Lung (tissue), 12 donors: ENCODE results near the gene ARHGAP20. TPM values are rescaled to one million over a fixed set of nuclear protein-coding genes. Genes with fewer than 3 reads are reported as not detected.

Source experiments
- ATAC-seq: fragments of 200-7000 bp; cut with Tn5 transposase; one replicate; pipeline ENCODE4 v1.9.1; 2020; ENCODE audit warnings: moderate number of reproducible peaks; ENCODE audit not compliant: insufficient read depth, low FRiP score
- DNase-seq, 3 donors: peaks; one replicate each; pipeline ENCODE4 v3.0.0-alpha.2; 2013 to 2017
- H3K27ac ChIP-seq, 2 donors: one replicate each; pipeline ENCODE4 v1.5.1; 2013; ENCODE audit warnings: mild to moderate bottlenecking in 2 of 2, moderate library complexity in 2 of 2, control low read depth in 1 of 2, inconsistent platforms in 1 of 2, low read depth in 1 of 2, low read length in 1 of 2
- H3K27me3 ChIP-seq, 3 donors: one replicate each; pipeline ENCODE4 v1.5.1; 2013; ENCODE audit warnings: low read length in 2 of 3; ENCODE audit not compliant: control insufficient read depth in 3 of 3, insufficient read depth in 3 of 3
- H3K36me3 ChIP-seq, 4 donors: one replicate each; pipeline ENCODE4 v1.5.1; 2013; ENCODE audit warnings: low read length in 4 of 4, mild to moderate bottlenecking in 1 of 4, moderate library complexity in 1 of 4; ENCODE audit not compliant: control insufficient read depth in 4 of 4, insufficient read depth in 4 of 4
- H3K4me1 ChIP-seq, 5 donors: one replicate each; pipeline ENCODE4 v1.5.1; 2013; ENCODE audit warnings: low read length in 5 of 5, mild to moderate bottlenecking in 2 of 5, moderate library complexity in 1 of 5; ENCODE audit not compliant: control insufficient read depth in 5 of 5, insufficient read depth in 5 of 5
- H3K4me3 ChIP-seq: one replicate; pipeline ENCODE4 v1.5.1; 2013; ENCODE audit warnings: mild to moderate bottlenecking, control low read depth, moderate library complexity
- H3K9ac ChIP-seq, 2 donors: one replicate each; pipeline ENCODE4 v1.5.1; 2013; ENCODE audit warnings: low read length in 2 of 2, control low read depth in 1 of 2; ENCODE audit not compliant: insufficient read depth in 1 of 2
- H3K9me3 ChIP-seq, 4 donors: one replicate each; pipeline ENCODE4 v1.5.1; 2013; ENCODE audit warnings: low read length in 3 of 4, mild to moderate bottlenecking in 1 of 4, moderate library complexity in 1 of 4; ENCODE audit not compliant: control insufficient read depth in 4 of 4, insufficient read depth in 3 of 4
- CTCF ChIP-seq: IDR thresholded peaks from 2 replicates; pipeline ENCODE4 v1.5.1; 2012; ENCODE audit warnings: mild to moderate bottlenecking; ENCODE audit errors: control extremely low read depth, extremely low read depth
- WGBS, 2 donors: extraction: QIAGEN DNeasy Blood & Tissue Kit; methylation state at CpG; one replicate each; pipeline ENCODE4 v1.1.7; 2013; 5-methylcytosine and 5-hydroxymethylcytosine counted together
- polyA plus RNA-seq, 2 donors: library from polyadenylated mRNA; stranded (reverse); fragments of 200-250 nt; gene quantifications; one replicate each; pipeline ENCODE4 v1.2.1, GENCODE V29; 2013
- total RNA-seq, 2 donors: library from RNA; depleted of rRNA in 1 of 2; stranded (reverse); fragments of >200 nt in 1 of 2; gene quantifications; one replicate each; pipeline ENCODE4 v1.2.1, GENCODE V29; 2014 to 2021
- donor health status: control.
- donor health status: control.
- donor health status: Bipolar disorder and iron deficiency.
- donor health status: healthy.
- donor health status: DM: yes; HTN: yes; CAD: no.

The ARHGAP20 gene
- total and polyA plus RNA-seq, 4 donors, result 0.67 to 20.9 (median 3.0) TPM

GRCh38 chr11:110759972-110760381, 47.7 kb upstream of the ARHGAP20 start:
- H3K36me3 ChIP-seq, result no peaks in the 10 kb centered on the region
- TF ChIP-seq CTCF, result no peak
- no peaks in the 10 kb centered on the region for H3K9me3 ChIP-seq
- H3K4me1 ChIP-seq, result peaks cover 4 to 85% (median 14%) of the 10 kb centered on the region in 5 donors
- no peak overlapping the region for H3K27ac ChIP-seq
- no peak overlapping the region for H3K9ac ChIP-seq
- DNase-seq, result peak; percentile 79 to 95 (median 94)
- no peak overlapping the region for H3K4me3 ChIP-seq
- ATAC-seq, result peak; percentile 25
- no peaks in the 10 kb centered on the region for H3K27me3 ChIP-seq
- 12 to 15% methylated on average over 3 of the region's 3 CpGs for WGBS, 2 donors

- DNase-seq (peak in 2 of 3 donors; percentile 63 to 65), ATAC-seq (no peak)
- 75 to 83% methylated on average over 2 of the region's 2 CpGs for WGBS, 2 donors
- Histone ChIP-seq H3K36me3 (no peaks in the 10 kb centered on the region), H3K9me3 (peaks cover 0 to under 1% (median 0%) of the 10 kb centered on the region in 4 donors), H3K4me1 (peaks cover 0 to 75% (median 14%) of the 10 kb centered on the region in 5 donors), H3K9ac (no peak overlapping the region), H3K27ac (no peak overlapping the region), H3K4me3 (no peak overlapping the region), H3K27me3 (no peaks in the 10 kb centered on the region)
- no peak for TF ChIP-seq CTCF
Measured at GRCh38 chr11:110757962-110758755, 45.9 kb upstream of the ARHGAP20 start.

GRCh38 chr11:110757066-110757465, 44.8 kb upstream of the ARHGAP20 start:
- no peaks in the 10 kb centered on the region for H3K36me3 ChIP-seq
- DNase-seq, result no peak

More at GRCh38 chr11:110757066-110757465, 44.8 kb upstream of the ARHGAP20 start:
- Histone ChIP-seq H3K27ac (no peak overlapping the region), H3K9me3 (peaks cover 0 to 8% (median 2%) of the 10 kb centered on the region in 4 donors), H3K9ac (no peak overlapping the region), H3K4me1 (peaks cover 0 to 64% (median 14%) of the 10 kb centered on the region in 5 donors), H3K27me3 (no peaks in the 10 kb centered on the region), H3K4me3 (no peak overlapping the region)
- WGBS, 2 donors, result 77 to 90% methylated on average over 5 of the region's 5 CpGs
- no peak for ATAC-seq
- TF ChIP-seq CTCF, result no peak
